A549 treated with Hydrocortisone at 1 μM for 4 hours (cell line): ENCODE measurements around the gene TMEM164. TPM values are rescaled to one million over a fixed set of nuclear protein-coding genes. Genes with fewer than 3 reads are reported as not detected.

ENCODE experiments used
- total RNA-seq: library from RNA; stranded (reverse); fragments of 200-300 nt; extraction: Qiagen RNA extraction; gene quantifications from 5 replicates; pipeline ENCODE4 v1.2.3, GENCODE V29; 2022

Gene TMEM164
- total RNA-seq, result 79.3 to 106 TPM (median 91.6 TPM) in 5 replicates

DNA sequence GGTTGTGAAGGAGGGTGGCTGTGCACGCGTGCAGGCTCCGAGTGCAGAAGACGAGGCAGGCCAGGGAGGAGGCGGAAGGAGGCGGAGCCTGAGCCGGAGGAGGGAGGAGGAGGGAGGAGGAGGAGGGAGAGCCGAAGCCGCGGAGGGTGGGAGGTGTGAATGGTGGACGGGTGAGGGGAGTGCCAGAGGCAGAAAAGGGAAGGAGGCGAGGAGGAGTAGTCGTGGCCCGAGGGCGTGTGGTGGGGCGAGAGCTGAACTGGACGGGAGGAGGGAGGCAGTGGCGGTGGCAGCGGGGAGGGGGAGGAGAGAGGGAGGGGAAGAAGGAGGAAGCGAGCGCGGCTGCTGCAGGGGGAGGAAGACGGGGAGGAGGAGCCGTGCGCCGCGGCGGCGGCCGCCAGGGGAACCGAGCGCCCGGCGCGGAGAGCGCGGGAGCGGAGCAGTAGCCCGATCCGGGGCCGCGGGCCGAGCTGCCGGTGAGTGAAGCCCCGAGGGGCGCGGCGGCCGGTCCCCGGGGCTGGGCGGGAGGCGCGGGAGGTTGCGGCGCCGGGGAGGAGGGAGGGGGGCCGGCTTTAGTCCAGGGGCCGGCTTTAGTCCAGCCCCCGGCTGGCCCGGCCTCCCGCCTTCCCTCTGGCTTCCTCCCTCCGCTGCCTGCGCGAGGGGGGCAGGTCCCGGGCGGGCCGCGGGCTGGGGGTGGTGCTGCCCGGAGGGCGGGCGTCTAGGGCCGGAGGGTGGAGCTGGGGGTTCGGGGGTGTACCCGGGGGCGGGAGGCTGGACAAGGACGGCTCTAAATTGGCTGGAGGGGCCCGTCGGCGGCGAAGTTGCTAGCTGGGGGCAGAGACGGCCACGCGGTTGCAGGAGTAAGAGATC, at the start of gene TMEM164:
TMEM164 (plus strand) TSS at position 815 of the 867 bp plus-strand sequence. CDS start 661 bp downstream, outside the sequence.

